KMS-11 (cell line): Measurements from ENCODE around the gene SSMEM1.

ENCODE experiments used
- H2AFZ ChIP-seq: fragments of 200-600 bp; sonication (generic); 2 replicates; pipeline ENCODE4 v1.6.1; 2016; ENCODE audit warnings: antibody characterized with exemption, mixed run types, low read depth
- H3K27ac ChIP-seq: fragments of 200-600 bp; sonication (generic); 2 replicates; pipeline ENCODE4 v1.6.1; 2016; ENCODE audit warnings: mild to moderate bottlenecking, mixed run types
- H3K27me3 ChIP-seq: fragments of 200-600 bp; sonication (generic); 2 replicates; pipeline ENCODE4 v1.6.1; 2017; ENCODE audit warnings: mild to moderate bottlenecking, low read depth, mixed run types, moderate library complexity; ENCODE audit not compliant: insufficient read depth
- H3K36me3 ChIP-seq: fragments of 200-600 bp; sonication (generic); 2 replicates; pipeline ENCODE4 v1.6.1; 2017; ENCODE audit warnings: mild to moderate bottlenecking, mixed run types; ENCODE audit not compliant: insufficient read depth
- H3K4me1 ChIP-seq: fragments of 200-600 bp; sonication (generic); 2 replicates; pipeline ENCODE4 v1.6.1; 2016; ENCODE audit warnings: mild to moderate bottlenecking, low read depth, mixed run types; ENCODE audit not compliant: poor library complexity, severe bottlenecking
- H3K4me2 ChIP-seq: fragments of 200-600 bp; sonication (generic); 2 replicates; pipeline ENCODE4 v1.7.0; 2016; ENCODE audit warnings: mild to moderate bottlenecking, mixed run types
- H3K4me3 ChIP-seq: fragments of 200-600 bp; sonication (generic); IDR thresholded peaks from 2 replicates; pipeline ENCODE4 v1.6.1; 2017; ENCODE audit warnings: low read depth, low read length, mixed read lengths; ENCODE audit not compliant: insufficient read depth
- H3K79me2 ChIP-seq: fragments of 200-600 bp; sonication (generic); 2 replicates; pipeline ENCODE4 v1.6.1; 2016; ENCODE audit warnings: low read depth, mixed run types; ENCODE audit not compliant: insufficient read depth
- H3K9ac ChIP-seq: fragments of 200-600 bp; sonication (generic); 2 replicates; pipeline ENCODE4 v1.6.1; 2016; ENCODE audit warnings: mild to moderate bottlenecking, mixed run types
- H4K20me1 ChIP-seq: fragments of 200-600 bp; sonication (generic); 2 replicates; pipeline ENCODE4 v1.6.1; 2016; ENCODE audit warnings: mild to moderate bottlenecking, mixed run types; ENCODE audit not compliant: insufficient read depth
- CTCF ChIP-seq: fragments of 200-600 bp; sonication (generic); conservative IDR thresholded peaks from 2 replicates; pipeline ENCODE4 v1.6.1; 2017; ENCODE audit warnings: low read depth, mild to moderate bottlenecking, antibody characterized with exemption, low read length, moderate library complexity, mixed read lengths

SSMEM1 gene

GRCh38 chr7:130174237-130174959, 33.3 kb upstream of the SSMEM1 start:
- H3K9ac ChIP-seq, result no peak overlapping the region
- H3K36me3 ChIP-seq, result peaks cover 24% of the 10 kb centered on the region; the same call in 1 of the 2 replicates
- H4K20me1 ChIP-seq, result no peaks in the 10 kb centered on the region
- H3K4me1 ChIP-seq, result no peaks in the 10 kb centered on the region
- H3K27ac ChIP-seq, result no peak overlapping the region
- H3K79me2 ChIP-seq, result no peaks in the 10 kb centered on the region
- no peak for TF ChIP-seq CTCF
- H3K27me3 ChIP-seq, result no peaks in the 10 kb centered on the region
- no peak overlapping the region for H2AFZ ChIP-seq
- no peak overlapping the region for H3K4me2 ChIP-seq
- no peak overlapping the region for H3K4me3 ChIP-seq

- H3K36me3 ChIP-seq, result peaks cover 6% of the 10 kb centered on the region; the same call in 1 of the 2 replicates
- no peak overlapping the region for H3K9ac ChIP-seq
- H3K4me3 ChIP-seq, result no peak overlapping the region
- H3K79me2 ChIP-seq, result no peaks in the 10 kb centered on the region
- H4K20me1 ChIP-seq, result no peaks in the 10 kb centered on the region
- H2AFZ ChIP-seq, result no peak overlapping the region
- H3K27me3 ChIP-seq, result no peaks in the 10 kb centered on the region
- no peak for TF ChIP-seq CTCF
- H3K27ac ChIP-seq, result no peak overlapping the region
- H3K4me1 ChIP-seq, result peaks cover 9% of the 10 kb centered on the region
- H3K4me2 ChIP-seq, result no peak overlapping the region
Measured at GRCh38 chr7:130178251-130178650, 29.4 kb upstream of the SSMEM1 start.

GRCh38 chr7:130179631-130180030, 28.0 kb upstream of the SSMEM1 start:
- H4K20me1 ChIP-seq, result no peaks in the 10 kb centered on the region
- H2AFZ ChIP-seq, result no peak overlapping the region
- no peak overlapping the region for H3K4me3 ChIP-seq
- peaks cover 18% of the 10 kb centered on the region for H3K4me1 ChIP-seq
- no peaks in the 10 kb centered on the region for H3K79me2 ChIP-seq
- TF ChIP-seq CTCF, result no peak
- H3K27me3 ChIP-seq, result no peaks in the 10 kb centered on the region
- no peak overlapping the region for H3K4me2 ChIP-seq
- H3K36me3 ChIP-seq, result peaks cover 5% of the 10 kb centered on the region; the same call in 1 of the 2 replicates
- no peak overlapping the region for H3K27ac ChIP-seq
- no peak overlapping the region for H3K9ac ChIP-seq

GRCh38 chr7:130180571-130181262, 26.9 kb upstream of the SSMEM1 start:
- no peak overlapping the region for H3K9ac ChIP-seq
- H3K36me3 ChIP-seq, result peaks cover 9% of the 10 kb centered on the region
- no peaks in the 10 kb centered on the region for H3K27me3 ChIP-seq
- no peak for TF ChIP-seq CTCF
- H3K4me2 ChIP-seq, result no peak overlapping the region
- no peaks in the 10 kb centered on the region for H3K79me2 ChIP-seq
- no peak overlapping the region for H3K27ac ChIP-seq
- peaks cover 18% of the 10 kb centered on the region for H3K4me1 ChIP-seq
- H4K20me1 ChIP-seq, result no peaks in the 10 kb centered on the region
- H3K4me3 ChIP-seq, result no peak overlapping the region
- no peak overlapping the region for H2AFZ ChIP-seq
